Measurements from ENCODE around the gene RILP.
"Not testable (repeated sequence)": the region's sequence is repeated elsewhere in the genome, so short reads cannot be mapped to it uniquely, and the experiment has no call there.

RILP gene

GRCh38 chr17:1683459-1683858 is 33.8 kb upstream of the RILP start:
- peaks cover 33% of the 10 kb centered on the region for H3K79me2 ChIP-seq (ENCODE audit: low read length)
- H3K4me2 ChIP-seq (ENCODE audit: low read length): peak overlapping the region; percentile 82
- no peak overlapping the region for H2AFZ ChIP-seq (ENCODE audit: low read depth, low read length)
- no peaks in the 10 kb centered on the region for H3K9me3 ChIP-seq (ENCODE audit: insufficient read depth, low read length)
- peak overlapping the region; percentile 90 for H3K4me3 ChIP-seq (ENCODE audit: low read length)
- no peaks in the 10 kb centered on the region for H3K27me3 ChIP-seq (ENCODE audit: low read depth, low read length)
- H3K9ac ChIP-seq (ENCODE audit: low read length): peak overlapping the region; percentile 86
- H3K4me1 ChIP-seq (ENCODE audit: low read length): peaks cover 9% of the 10 kb centered on the region
- peak overlapping the region; percentile 64; the same call in 1 of the 2 replicates for H3K27ac ChIP-seq (ENCODE audit: low read length)
- H3K36me3 ChIP-seq (replicated peaks; ENCODE audit: low read depth, low read length): peaks cover 47% of the 10 kb centered on the region
- TF ChIP-seq CTCF (IDR thresholded peaks at IDR 0.05; ENCODE audit: low read depth, low read length) (no peak), EZH2phosphoT487 (IDR thresholded peaks at IDR 0.05; ENCODE audit: low read depth) (no peak)
- H4K20me1 ChIP-seq (ENCODE audit: insufficient read depth, low read length): peaks cover 21% of the 10 kb centered on the region

- H3K9me3 ChIP-seq (ENCODE audit: insufficient read depth, low read length): no peaks in the 10 kb centered on the region
- H3K9ac ChIP-seq (ENCODE audit: low read length): no peak overlapping the region
- H3K36me3 ChIP-seq (replicated peaks; ENCODE audit: low read depth, low read length): peaks cover 76% of the 10 kb centered on the region
- peaks cover 3% of the 10 kb centered on the region; the same call in 1 of the 2 replicates for H4K20me1 ChIP-seq (ENCODE audit: insufficient read depth, low read length)
- no peaks in the 10 kb centered on the region for H3K4me1 ChIP-seq (ENCODE audit: low read length)
- H3K27me3 ChIP-seq (ENCODE audit: low read depth, low read length): no peaks in the 10 kb centered on the region
- H3K79me2 ChIP-seq (ENCODE audit: low read length): peaks cover 2% of the 10 kb centered on the region
- TF ChIP-seq EZH2phosphoT487 (IDR thresholded peaks at IDR 0.05; ENCODE audit: low read depth) (no peak), CTCF (IDR thresholded peaks at IDR 0.05; ENCODE audit: low read depth, low read length) (no peak)
- no peak overlapping the region for H2AFZ ChIP-seq (ENCODE audit: low read depth, low read length)
- H3K27ac ChIP-seq (ENCODE audit: low read length): no peak overlapping the region
- H3K4me3 ChIP-seq (ENCODE audit: low read length): no peak overlapping the region
- H3K4me2 ChIP-seq (ENCODE audit: low read length): no peak overlapping the region
Observed at GRCh38 chr17:1676401-1676800, 26.7 kb upstream of the RILP start.

- H2AFZ ChIP-seq (ENCODE audit: low read depth, low read length): no peak overlapping the region
- H3K4me2 ChIP-seq (ENCODE audit: low read length): no peak overlapping the region
- H3K27ac ChIP-seq (ENCODE audit: low read length): no peak overlapping the region
- peaks cover 65% of the 10 kb centered on the region for H3K36me3 ChIP-seq (replicated peaks; ENCODE audit: low read depth, low read length)
- H3K9me3 ChIP-seq (ENCODE audit: insufficient read depth, low read length): no peaks in the 10 kb centered on the region
- H3K79me2 ChIP-seq (ENCODE audit: low read length): peaks cover 11% of the 10 kb centered on the region; the same call in 1 of the 2 replicates
- H4K20me1 ChIP-seq (ENCODE audit: insufficient read depth, low read length): 0 out of 2 replicates have a peak, but pooled peaks cover 4% of the 10 kb centered on the region
- no peaks in the 10 kb centered on the region for H3K27me3 ChIP-seq (ENCODE audit: low read depth, low read length)
- H3K4me1 ChIP-seq (ENCODE audit: low read length): no peaks in the 10 kb centered on the region
- no peak overlapping the region for H3K9ac ChIP-seq (ENCODE audit: low read length)
- TF ChIP-seq CTCF (IDR thresholded peaks at IDR 0.05; ENCODE audit: low read depth, low read length) (no peak), EZH2phosphoT487 (IDR thresholded peaks at IDR 0.05; ENCODE audit: low read depth) (no peak)
- H3K4me3 ChIP-seq (ENCODE audit: low read length): no peak overlapping the region
Observed at GRCh38 chr17:1673041-1673785, 23.5 kb upstream of the RILP start.

- H3K4me1 ChIP-seq (ENCODE audit: low read length); H4K20me1 ChIP-seq (ENCODE audit: insufficient read depth, low read length): not testable (repeated sequence)
Observed at GRCh38 chr17:1663934-1664333, 14.3 kb upstream of the RILP start.

More at GRCh38 chr17:1663934-1664333, 14.3 kb upstream of the RILP start:
- H3K36me3 ChIP-seq (replicated peaks; ENCODE audit: low read depth, low read length): peaks cover 40% of the 10 kb centered on the region
- H3K9ac ChIP-seq (ENCODE audit: low read length); H3K27ac ChIP-seq (ENCODE audit: low read length); H3K4me2 ChIP-seq (ENCODE audit: low read length); H3K27me3 ChIP-seq (ENCODE audit: low read depth, low read length); H3K79me2 ChIP-seq (ENCODE audit: low read length); H3K9me3 ChIP-seq (ENCODE audit: insufficient read depth, low read length); H2AFZ ChIP-seq (ENCODE audit: low read depth, low read length); H3K4me3 ChIP-seq (ENCODE audit: low read length): not testable (repeated sequence)
